CD4-positive, alpha-beta T cell treated with Interleukin-6 at 100 ng/mL for 8 hours (primary cell): ENCODE results near the gene C16orf96.

Experiments
- DNase-seq: peaks from one replicate; pipeline ENCODE4 v3.0.0-alpha.2; 2020; ENCODE audit warnings: mixed read lengths, low spot score

The C16orf96 gene

GRCh38 chr16:4618645-4619418, 62.7 kb downstream of the C16orf96 start:
- DNase-seq: no peak

DNA sequence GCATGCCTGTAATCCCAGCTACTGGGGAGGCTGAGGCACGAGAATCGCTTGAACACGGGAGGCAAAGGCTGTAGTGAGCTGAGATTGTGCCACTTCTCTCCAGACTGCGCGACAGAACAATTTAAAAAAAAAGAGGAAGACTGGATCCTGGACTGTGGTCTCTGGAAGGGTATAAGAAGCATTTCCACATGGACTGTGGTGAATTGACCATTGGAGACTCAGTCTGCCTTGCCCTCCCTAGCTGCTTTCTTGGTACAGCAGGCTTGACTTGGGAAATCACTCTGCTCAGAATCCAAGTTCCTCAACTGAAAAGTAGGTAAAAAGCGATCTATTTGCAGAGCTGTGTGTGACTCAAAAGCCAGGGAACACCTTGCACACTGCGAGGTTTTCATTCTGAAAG, 67.5 kb downstream of the C16orf96 start:
- DNase-seq: no peak

DNA sequence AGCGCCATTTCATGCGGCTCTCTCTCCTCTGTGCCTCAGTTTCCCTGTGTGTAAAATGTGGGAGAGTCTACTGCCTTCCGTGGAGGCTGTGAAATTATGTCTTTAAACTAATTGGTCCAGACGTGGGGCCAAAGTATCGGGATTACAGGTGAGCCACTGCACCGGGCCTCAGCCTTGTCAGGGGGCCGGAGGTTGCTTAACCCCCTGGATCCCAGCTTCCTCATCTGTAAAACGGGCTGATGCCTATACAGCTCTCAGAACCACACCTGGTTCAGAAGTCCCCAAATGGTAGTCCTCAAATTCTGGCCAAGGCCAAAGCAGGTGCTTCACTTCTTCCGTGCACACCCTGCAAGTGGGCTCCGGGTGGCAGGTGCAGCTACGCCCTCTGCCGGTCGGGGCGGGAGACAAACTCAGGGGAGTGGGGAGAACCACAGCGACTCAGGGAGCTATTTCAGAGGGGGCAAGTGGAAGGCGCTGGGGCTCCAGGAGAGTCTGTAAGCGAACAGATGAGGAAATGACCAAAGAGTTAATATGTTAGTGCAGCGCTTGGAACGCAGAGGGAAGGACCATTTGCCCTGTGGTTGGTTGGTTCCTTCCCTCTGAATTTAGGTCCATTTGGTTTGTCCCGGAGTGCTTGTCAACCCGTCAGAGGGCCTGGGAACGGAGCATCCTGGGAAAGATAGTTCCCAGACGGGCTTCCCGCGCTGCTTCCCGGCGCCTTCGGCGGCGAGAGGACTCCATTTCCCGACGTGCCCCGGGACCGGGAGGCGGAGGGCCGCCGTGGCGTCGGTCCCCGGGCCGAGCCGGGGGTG, 68.1 kb downstream of the C16orf96 start, which contains the start of gene MGRN1:
Gene MGRN1, plus strand, starts transcription at position 812 of the 812 bp plus-strand sequence. CDS start 135 bp downstream, outside the sequence.
- peak; percentile 93 for DNase-seq

GRCh38 chr16:4624827-4625559, 68.9 kb downstream of the C16orf96 start:
- peak; percentile 47 for DNase-seq

- no peak for DNase-seq
These were observed 69.5 kb downstream of the C16orf96 start for GRCh38 chr16:4625560-4626159.

- no peak for DNase-seq
These were observed 70.3 kb downstream of the C16orf96 start for GRCh38 chr16:4626396-4626795.

GRCh38 chr16:4628283-4628682, 72.1 kb downstream of the C16orf96 start:
- no peak for DNase-seq

DNA sequence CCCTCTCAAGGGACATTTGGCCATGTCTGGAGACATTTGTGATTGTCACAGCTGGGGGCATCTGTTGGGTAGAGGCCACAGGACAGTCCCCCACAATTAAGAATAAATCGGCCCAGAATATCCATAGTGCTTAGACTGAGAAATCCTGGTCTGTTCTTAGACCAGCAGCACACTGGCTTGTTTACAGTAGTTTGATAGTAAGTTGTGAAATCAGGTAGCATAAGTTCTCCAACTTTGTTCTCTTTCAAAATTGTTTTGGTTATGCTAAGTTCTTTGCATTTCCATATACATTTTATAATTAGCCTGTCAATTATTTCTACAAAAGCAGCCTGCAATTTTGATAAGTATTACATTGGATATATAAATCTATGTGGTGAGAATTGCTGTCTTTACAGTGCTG, 75.3 kb downstream of the C16orf96 start:
- no peak for DNase-seq

- no peak for DNase-seq
These were observed 77.9 kb downstream of the C16orf96 start for GRCh38 chr16:4633910-4634635.

DNA sequence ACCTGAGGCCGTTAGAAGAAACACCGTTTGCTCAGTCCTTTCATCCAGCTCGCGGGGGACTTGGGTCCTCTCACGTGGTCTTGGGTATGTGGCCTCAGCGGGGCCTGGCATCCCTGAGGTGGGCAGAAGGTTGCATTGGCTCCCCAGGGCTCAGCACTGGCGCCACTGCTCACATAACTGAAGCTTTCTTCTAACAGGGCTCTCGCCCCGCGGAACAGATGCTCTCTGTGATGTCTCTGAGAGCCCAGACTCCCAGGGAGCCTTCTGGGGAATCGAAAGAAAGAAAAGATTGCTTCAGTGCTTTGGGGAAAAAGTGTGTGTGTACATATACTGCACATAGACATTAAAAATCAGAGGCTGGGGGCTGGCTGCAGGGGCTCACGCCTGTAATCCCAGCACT, 78.6 kb downstream of the C16orf96 start:
- no peak for DNase-seq

DNA sequence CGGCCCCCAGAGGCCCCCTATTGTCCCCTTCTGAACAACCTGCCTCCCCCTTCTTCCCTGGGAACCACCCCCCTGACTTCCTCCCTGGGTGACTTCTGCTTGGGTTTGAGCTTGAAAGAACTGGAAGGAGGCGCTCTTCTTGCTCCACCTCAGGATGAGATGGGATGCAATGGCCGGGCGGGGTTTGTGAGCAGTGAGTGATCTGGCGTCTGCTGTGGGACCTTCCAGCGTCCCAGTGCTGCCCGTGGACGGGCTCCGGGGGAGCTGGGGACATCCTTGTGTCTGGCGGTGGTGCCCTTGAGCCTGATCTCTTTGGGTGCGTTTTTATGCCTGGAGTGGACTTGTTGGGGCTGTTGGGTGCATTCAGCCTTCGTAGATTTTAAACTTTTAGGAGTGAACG, 80.1 kb downstream of the C16orf96 start:
- no peak for DNase-seq

DNA sequence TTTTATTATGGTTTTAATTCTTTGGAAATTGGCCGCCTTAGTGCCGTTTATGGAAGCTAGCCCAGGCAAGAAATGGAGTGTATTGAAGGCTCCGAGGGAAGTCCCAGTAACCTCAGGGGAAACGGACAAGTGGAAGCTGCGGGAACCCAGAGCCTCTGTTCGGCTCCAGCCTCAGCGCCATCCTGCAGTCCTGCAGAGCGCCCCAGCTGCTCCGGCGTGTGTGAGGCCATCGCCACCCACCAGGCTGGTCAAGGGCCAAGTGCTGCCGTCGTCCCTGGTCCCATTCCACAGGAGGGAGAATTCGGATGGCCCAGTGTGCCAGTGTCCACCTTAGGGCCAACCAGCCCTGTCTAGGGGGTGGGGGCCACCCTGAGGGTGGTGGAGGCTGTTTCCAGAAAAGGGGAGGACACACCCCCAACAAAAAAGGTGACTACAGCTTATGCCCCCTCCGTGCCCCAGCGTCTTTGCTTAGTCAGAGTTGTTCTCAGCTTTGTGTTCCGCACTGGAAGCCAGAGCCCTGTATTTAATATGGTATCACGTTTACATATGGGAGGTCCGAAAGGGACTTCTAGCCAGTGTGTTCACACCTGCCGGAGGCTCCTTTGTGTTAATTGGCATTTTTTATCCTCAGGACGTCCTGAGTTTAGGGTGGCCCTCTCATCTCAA, 81.5 kb downstream of the C16orf96 start:
- DNase-seq: no peak

DNA sequence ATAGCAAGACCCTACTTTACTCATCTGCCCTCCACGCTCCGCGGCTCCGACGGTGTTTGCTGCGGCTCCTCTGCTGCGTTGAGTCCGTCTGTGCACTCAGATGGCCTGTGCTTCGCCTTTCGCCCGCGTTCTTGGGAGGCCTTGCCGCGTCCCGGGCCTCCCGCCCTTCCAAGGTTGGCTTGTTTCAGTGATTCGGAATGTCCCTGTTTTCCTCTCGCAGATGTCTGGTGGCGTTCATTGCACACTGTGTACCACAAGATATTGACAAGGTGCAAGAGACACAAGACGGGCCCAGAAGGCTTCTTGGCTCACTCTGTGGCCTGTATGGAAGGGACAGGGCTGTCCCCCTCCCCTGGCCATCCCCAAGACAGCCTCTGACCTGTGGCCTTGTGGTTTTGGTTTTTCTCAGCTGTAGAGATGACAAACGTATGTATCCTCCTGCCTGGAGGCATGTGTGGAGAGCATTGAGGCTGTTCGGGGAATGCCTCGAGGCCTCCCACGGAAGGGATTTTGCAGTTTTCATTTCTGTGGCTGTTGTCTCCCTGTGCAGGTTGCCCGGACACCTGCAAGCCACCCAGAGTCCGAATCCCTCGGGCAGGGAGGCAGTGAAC, 83.9 kb downstream of the C16orf96 start:
- no peak for DNase-seq

DNA sequence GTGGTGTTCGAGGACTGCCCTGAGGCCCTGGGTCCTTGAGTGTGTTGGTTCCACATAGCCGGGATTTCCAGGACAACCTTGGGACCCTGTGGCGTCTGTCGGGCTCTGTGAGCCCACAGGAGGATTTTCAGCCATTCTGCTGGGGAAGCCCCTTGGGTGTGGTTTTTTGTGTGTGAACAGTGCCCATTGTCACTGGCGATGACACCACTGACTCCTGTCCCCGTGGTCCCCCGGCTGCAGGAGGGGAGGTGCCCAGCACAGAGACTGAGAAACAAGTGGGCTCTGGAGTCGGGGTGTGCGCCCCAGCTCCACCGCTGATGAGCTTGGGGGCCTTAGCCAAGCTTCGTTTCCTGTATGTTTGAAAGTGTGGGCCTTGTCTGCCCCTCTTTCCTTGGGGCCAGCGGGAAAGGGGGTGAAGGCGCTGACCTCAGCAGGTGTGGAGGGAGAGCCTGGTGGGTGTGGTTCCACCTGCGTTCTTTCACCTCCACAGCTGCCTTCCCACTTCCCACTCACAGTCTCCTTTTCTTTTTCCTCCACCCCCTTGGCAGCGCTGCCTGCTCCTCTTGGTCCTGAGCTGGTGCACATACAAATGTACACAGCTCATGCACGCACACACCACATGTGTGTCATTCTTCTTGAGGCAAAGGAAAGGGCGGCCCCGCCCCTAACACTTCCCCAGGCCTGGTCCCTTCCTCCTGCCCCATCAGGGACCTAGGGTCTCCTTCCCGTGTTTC, 84.6 kb downstream of the C16orf96 start:
- no peak for DNase-seq

- no peak for DNase-seq
These were observed 85.2 kb downstream of the C16orf96 start for GRCh38 chr16:4641306-4641687.

DNA sequence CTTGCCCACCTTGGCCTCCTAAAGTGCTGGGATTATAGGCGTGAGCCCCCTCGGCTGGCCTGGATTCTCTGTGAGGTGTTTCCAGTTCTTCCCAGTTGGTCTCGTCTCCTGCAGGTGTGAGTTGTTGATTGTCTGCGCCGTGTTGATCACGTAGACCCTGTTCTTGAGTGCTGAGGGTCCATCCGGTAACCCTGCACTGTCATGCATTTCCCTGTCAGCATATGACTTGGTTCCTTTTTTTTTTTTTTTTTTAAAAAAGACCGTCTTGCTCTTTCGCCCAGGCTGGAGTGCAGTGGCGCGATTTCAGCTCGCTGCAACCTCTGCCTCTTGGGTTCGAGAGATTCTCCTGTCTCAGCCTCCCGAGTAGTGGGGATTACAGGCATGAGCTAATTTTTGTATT, 85.8 kb downstream of the C16orf96 start:
- no peak for DNase-seq

GRCh38 chr16:4646773-4647643, 90.9 kb downstream of the C16orf96 start:
- DNase-seq: no peak

DNA sequence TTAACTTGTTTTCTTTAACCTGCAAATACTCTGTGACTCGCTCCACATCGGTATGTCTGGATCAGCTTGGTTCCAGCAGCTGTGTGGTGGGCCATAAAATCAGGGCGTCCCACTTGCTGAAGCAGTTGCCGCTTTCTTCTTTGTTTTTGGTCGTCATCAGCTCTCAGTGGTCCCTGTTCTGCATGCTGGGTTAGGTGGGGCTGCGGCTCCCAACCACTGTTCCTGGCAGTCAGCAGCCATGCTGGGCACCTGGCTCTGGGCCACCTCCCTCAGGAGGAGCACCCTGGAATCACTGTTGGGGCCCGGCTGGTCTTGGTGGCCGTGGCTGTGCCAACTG, 91.5 kb downstream of the C16orf96 start:
- no peak for DNase-seq

DNA sequence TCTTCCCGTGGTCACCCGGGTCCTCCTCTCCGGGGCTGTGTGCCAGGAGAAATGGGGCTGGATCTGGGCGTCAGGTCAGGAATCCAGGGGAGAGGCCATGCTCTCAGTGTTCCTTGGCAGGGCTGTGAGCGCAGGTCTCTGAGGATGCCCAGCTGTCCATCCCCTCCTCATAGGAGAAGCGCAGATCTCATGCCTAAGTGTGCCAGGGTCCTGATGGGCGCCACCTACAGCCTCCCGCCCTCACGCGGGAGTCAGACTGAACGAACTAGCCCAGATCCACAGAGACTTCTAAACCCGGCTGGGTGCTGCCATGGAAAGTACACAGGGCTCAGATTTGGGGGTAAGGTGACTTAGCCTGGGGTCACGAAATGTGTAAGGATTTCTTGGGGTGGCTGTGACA, 92.8 kb downstream of the C16orf96 start:
- DNase-seq: no peak
